ENCODE results near the gene ARAP2.

The ARAP2 gene

GRCh38 chr4:36218121-36218520 is 26.2 kb downstream of the ARAP2 start:
- DNase-seq = no peak

- DNase-seq = no peak
Measured at GRCh38 chr4:36215627-36216026, 28.7 kb downstream of the ARAP2 start.

DNA sequence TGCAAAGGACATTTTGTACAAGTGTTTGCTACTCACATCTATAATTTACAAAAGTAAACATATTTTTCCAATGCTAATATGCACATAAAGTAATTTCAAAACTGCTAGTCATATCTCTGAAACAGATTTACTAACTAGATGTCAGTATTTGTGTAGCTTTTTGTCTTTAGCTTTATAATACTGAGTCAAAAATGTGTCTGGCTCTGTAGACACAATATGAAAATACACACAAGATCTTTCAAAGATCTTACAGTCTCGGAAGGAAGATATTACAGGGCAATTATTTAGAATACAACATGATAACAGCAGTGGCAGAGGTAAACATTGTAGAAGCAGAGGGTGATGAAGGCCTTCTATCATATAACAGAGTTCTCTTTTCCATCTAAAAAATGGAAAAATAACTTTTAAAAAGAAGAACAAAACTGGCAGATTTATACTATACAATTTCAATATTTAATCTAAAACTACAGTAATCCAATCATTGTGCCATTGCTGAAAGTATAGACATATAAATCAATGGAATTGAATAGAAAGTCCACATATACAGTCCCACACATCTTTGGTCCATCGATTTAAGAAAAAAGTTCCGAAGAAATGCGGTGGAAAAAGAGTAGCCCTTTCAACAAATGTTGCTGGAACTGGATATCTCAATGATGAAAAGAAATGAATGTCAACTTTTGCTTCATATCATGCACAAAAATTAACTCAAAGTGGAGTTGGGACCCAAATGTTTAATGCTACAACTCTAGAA is 29.4 kb downstream of the ARAP2 start:
- DNase-seq = no peak

DNA sequence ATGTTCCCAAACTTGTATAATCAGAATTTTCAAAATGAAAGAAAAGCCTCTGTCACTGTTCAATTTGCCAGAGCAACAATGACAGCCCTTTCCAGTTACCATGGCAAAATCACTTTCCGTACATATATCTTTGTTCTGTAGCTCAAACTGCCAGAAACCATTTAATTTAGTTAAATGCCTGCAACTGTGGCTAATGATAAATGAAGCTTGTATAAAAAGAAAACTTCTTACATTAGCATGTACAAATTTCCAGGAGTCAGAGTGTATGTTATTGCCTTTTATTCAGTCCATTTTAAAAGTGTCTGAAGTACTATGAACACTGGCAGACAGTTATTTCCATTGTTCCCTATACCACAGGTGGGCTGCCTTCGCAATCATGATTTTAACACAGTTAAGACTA is 30.3 kb downstream of the ARAP2 start:
- DNase-seq = no peak

DNA sequence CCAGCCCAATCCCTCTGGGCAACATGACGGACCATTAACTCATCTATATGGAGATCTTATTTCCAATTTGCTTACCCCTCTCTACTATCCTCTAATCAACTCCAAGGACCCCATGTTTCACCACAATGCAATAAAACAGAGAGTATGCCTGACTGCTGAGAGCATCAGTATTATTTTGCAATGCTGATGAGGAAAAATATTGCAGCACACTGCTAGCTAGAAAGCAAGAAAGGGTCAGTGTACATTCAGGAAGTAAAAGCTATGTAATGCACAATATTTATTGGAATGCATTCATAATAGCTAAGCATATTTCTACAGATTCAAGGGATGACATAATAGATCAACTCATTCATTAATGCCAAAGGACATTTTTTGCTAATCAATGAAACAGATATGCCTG is 33.2 kb downstream of the ARAP2 start:
- DNase-seq = no peak

DNA sequence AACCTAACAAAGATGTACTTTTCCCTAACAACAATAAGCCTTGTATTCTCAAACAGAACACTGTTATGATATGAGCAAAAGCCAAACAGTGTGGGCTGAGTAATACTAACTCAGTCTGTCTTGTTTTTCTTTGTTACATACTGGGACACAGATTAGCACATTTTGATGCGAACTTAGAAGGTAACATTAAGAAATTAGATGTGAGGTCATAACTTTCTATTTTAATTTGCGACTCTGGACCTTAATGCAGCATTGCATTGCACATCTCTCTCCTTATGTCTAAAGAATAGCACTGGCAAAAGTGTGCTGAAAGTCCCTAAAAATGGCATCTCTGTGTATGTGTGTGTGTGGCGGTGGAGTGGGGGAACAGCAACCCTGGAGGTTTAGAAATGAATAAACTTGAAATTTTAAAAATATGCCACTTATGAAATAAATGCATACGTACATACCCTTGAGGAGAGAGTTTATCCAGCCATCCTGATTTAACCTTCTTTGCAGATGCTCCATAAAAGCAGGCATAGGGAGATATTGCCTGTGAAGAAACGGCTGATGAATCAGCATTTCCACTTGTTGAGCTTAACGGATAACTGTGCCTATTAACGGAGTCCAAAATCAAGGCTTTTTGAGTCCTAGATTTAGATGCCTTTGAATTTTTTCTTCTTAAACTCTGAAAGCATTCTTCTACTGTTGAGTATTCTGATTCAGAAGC is 34.2 kb downstream of the ARAP2 start:
- DNase-seq = no peak

- DNase-seq = no peak
Measured at GRCh38 chr4:36208893-36209473, 35.3 kb downstream of the ARAP2 start.

DNA sequence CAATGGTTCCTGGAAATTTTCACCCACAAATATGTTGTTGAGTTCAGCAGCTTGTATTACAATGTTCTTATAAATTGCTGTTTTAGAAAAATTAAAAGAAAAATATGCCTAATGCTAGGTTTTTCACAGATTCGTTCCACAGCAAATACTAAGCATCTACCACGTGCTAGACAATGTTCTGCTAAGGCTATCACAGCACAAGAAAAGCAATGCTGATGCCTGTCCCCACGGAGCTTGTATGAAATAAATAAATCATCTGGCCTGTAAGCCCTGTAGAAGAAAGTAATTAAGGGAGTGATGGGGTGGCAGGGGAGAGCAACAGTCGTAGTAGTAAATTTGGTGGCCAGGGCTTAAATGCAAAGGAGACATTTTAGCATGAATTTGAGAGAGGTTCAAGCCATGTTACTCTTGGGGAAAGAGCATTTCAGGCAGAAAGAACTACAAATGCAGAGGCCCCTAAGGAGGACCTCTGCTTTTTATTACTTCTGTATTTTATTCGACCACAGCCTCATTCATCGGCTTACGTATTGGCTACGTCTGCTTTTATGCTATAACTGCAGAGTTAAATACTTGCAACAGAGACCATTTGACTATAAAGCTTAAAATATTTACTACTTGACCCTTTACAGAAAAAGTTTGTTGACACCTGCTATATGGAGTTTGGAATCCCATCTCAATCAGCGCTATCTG is 36.3 kb downstream of the ARAP2 start:
- no peak for DNase-seq

GRCh38 chr4:36207367-36207766 is 36.9 kb downstream of the ARAP2 start:
- no peak for DNase-seq

GRCh38 chr4:36206603-36207311 is 37.6 kb downstream of the ARAP2 start:
- DNase-seq = no peak

DNA sequence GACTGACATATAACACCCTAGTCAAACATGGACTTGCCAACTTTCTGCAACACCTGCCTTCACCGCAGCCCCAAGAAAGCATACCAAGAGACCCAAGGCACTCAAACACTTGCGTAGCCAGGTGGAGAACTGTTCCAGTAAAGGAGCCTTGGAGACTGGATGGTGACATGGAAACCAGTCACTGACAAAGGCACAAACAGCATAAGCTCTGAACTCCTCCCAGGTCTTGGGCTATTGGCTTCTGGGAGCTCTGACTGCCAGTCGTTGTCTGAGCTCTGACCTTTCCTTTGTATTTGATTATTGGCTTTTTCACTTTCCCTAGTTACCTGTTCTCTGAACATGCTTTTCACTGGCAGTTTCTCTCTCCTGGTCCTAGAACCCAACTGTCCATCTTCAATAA is 38.3 kb downstream of the ARAP2 start:
- no peak for DNase-seq

- DNase-seq = no peak
Measured at GRCh38 chr4:36198861-36199260, 45.5 kb downstream of the ARAP2 start.

- DNase-seq = no peak
Measured at GRCh38 chr4:36198068-36198808, 46.1 kb downstream of the ARAP2 start.

GRCh38 chr4:36197501-36197900 is 46.8 kb downstream of the ARAP2 start:
- no peak for DNase-seq

DNA sequence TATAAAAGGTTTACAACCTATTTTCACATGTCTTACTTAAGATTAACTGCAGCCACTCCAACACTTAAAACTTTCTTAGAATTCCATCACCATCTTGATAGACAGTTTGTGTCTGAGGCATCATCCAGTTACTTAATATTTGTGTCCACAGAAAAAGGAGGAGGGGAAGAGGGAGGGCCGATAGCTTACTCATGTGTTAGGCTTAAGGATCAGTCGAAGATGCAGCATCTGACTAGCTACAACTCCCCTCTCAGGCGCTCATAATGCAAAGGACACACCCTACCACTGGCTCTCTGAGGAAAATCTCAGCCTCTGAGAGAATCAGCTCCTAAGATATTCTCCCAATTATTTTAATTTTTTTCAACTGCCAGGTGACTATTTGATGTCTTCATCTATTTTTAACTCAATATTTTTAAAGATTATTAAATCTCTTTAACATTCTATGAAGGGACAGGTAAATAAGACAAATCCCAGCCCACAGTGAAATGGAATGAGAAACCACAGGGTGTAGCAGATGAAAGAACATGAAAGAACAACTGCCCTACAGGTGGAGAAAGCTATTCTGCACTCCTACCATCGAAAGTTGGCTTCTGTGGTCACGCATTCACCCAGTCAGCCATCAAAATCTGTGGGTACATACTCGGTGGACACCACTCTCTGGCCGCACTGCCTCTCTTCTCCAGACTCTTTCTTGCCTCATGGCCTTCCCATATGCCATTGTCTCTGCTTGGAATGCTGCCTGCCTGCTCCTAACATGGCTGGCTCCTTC is 48.0 kb downstream of the ARAP2 start:
- DNase-seq = no peak

DNA sequence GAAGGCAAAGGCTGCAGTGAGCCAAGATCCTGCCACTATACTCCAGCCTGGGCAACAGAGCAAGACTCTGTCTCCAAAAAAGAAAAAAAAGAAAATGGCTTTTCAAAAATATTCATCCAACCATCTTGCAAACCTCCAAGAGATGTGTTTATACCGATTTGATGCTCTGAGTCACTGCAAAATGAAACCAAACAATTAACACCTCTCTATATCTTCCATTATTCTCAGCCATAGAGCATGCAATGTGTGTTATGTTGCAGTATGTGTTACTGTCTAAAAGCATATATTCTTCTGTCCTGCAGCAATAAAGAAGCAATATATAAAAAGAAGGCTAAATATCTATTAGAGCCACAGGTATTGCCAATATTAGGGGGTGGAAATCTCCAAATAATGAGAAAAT is 51.4 kb downstream of the ARAP2 start:
- DNase-seq = no peak

DNA sequence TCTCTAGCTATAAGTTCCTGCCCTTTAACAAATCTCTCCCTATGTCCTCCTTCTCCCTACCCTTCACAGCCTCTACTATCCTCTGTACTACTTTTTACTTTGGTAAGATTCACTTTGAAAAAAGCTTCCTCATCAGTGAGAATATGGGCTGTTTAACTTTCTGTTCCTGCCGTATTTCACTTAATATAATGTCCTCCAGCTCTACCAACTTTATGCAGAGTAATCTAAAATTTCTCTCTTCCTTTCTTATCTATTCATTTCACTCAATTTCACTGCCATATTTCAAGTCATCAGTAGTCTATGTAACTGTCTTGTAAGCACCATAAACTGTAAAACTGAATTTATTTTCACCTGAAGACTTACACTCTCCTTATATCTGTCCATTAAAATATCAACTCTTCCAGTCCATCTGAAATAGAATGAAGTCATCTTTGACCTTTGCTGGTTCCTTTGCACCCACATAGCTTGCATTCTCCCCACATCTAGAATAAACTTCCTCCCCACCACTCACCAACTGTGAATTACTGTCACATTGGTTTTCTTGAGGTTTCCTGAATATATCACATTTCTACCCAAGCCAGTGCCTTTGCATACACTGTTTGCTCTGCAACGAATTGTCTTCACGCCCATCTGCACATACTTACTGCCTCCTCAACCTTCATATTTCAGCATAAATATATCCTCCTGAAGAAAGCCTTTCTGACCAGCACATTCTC is 54.6 kb downstream of the ARAP2 start:
- no peak for DNase-seq

- DNase-seq = no peak
Measured at GRCh38 chr4:36187723-36188333, 56.5 kb downstream of the ARAP2 start.

DNA sequence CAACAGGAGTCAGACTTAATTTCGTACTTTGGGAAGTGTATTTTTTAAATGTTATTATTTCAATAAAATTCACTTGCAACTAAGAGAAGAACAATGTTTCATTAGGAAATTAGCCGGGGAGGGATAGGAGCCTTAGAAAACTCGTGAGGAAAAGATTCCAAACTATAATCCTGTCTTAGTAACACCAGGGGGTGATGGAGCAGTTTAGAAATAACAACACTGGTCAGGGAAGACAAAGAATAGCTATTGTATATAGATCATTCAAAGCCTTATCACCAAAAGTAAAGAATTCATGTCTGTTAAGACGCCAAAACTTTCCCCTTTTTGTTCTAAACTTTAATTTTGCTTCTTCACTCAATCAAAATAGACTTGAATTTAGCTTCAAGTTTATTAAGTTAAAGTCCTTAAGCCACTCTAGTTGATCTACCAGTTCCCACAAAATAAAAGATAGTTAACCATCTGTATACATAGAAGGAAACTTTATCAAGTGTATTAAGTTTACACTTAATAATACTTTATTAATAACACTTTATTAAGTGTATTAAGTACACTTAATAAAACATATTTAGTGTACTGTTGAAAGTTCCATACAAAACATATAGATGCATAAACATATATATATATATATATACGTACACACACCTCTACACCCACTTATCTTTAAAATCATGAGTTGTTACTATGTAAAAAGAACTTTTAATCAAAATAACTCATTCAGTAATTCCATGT is 60.5 kb downstream of the ARAP2 start:
- DNase-seq = no peak

DNA sequence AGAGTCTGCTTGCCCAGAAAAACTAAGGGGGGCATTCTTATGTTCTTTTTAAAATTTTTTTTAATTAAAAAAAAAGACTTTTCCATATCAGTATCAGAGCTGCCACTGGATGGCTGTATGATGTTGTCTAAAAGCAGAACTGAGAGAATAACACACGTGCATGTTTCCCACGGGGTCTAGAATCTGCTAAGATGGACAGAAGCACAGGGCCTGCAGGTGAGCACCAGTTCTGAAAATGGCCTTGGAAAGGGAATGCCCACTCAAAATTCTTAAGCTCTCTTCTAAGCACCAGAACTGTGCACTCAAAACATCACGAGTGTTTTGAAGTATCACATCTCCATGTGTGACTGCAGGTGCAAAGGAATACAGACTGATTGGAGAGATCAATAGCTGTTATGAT is 61.1 kb downstream of the ARAP2 start:
- no peak for DNase-seq

All from NCI-H2227 treated with DMSO at 0.1 percent for 48 hours (cell line).